Activated CD8-positive, alpha-beta T cell treated with anti-CD3 and anti-CD28 coated beads for 36 hours (primary cell): Measurements from ENCODE around the gene TIMM10B. TPM values are rescaled to one million over a fixed set of nuclear protein-coding genes. Genes with fewer than 3 reads are reported as not detected.

Experiments used
- ATAC-seq: fragments of 200-7000 bp; cut with Tn5 transposase; one replicate; pipeline ENCODE4 v1.10.0; 2021; ENCODE audit warnings: mild to moderate bottlenecking, moderate library complexity
- CTCF ChIA-PET: fragments of 350-600 bp; sonication (Branson Sonifier 250); formaldehyde crosslinking; loops from one replicate; lab custom pipeline; 2021; ENCODE audit warnings: antibody characterized with exemption; lab: Charles Lee
- POLR2A ChIA-PET: fragments of 350-600 bp; sonication (Branson Sonifier 250); formaldehyde crosslinking; loops from one replicate; lab custom pipeline; 2021; ENCODE audit warnings: antibody characterized with exemption; lab: Charles Lee
- DNase-seq: peaks from one replicate; pipeline ENCODE4 v3.0.0-alpha.2; 2020
- H3K27ac Mint-ChIP-seq: one replicate; pipeline ENCODE4 v1.8.0; 2021; ENCODE audit warnings: mild to moderate bottlenecking, mixed read lengths
- H3K27me3 Mint-ChIP-seq: one replicate; pipeline ENCODE4 v1.8.0; 2021; ENCODE audit warnings: mixed read lengths
- H3K36me3 Mint-ChIP-seq: one replicate; pipeline ENCODE4 v1.8.0; 2021; ENCODE audit warnings: low read depth, mixed read lengths
- H3K4me1 Mint-ChIP-seq: one replicate; pipeline ENCODE4 v1.8.0; 2021; ENCODE audit warnings: low read depth, mixed read lengths
- H3K4me3 Mint-ChIP-seq: one replicate; pipeline ENCODE4 v1.8.0; 2021; ENCODE audit warnings: mild to moderate bottlenecking, moderate library complexity, mixed read lengths
- H3K9me3 Mint-ChIP-seq: one replicate; pipeline ENCODE4 v1.8.0; 2021; ENCODE audit warnings: mixed read lengths
- CTCF ChIP-seq: fragments of 200-600 bp; IDR thresholded peaks from one replicate; pipeline ENCODE4 v1.8.0; 2022; ENCODE audit warnings: antibody characterized with exemption, mild to moderate bottlenecking
- intact Hi-C: fragments of 100-400 bp; cut with micrococcal nuclease; formaldehyde crosslinking; loops from one replicate; pipeline ENCODE4 v1.10.0; 2022
- total RNA-seq, 2 experiments: library from RNA; stranded (reverse); gene quantifications; one replicate each; pipeline ENCODE4 v1.2.3, GENCODE V29; 2021

The TIMM10B gene
- total RNA-seq, 2 experiments from 2014 or later = 40.6 to 43.0 TPM

GRCh38 chr11:6497069-6497839 lies 16.0 kb downstream of the TIMM10B start, which contains the start of gene DNHD1:
Gene DNHD1, plus strand, starts transcription at chr11:6497280. Its CDS starts 936 bp downstream, at chr11:6498216.
- H3K4me1 Mint-ChIP-seq = peaks cover 4% of the 10 kb centered on the region
- CTCF ChIA-PET = interaction anchor here (1.4 to 3.5 kb wide), 2 partner anchors 8 to 118 kb away, joined by 7 to 24 read pairs; no protein-coding TSS in a partner anchor
- no peaks in the 10 kb centered on the region for H3K27me3 Mint-ChIP-seq
- intact Hi-C loops = no loop called here
- DNase-seq (no peak), ATAC-seq (no peak)
- POLR2A ChIA-PET = interaction anchor here (4.5 kb wide), 1 partner anchor 14 kb away, joined by 25 read pairs; the partner anchor contains the start of genes ARFIP2 and TIMM10B
- no peak within 1 kb of the TSS for H3K4me3 Mint-ChIP-seq
- H3K36me3 Mint-ChIP-seq = peaks cover 29% of the 10 kb centered on the region
- H3K27ac Mint-ChIP-seq = no peak within 1 kb of the TSS
- no peaks in the 10 kb centered on the region for H3K9me3 Mint-ChIP-seq
- TF ChIP-seq CTCF = no peak

- peaks cover 30% of the 10 kb centered on the region for H3K36me3 Mint-ChIP-seq
Measured at GRCh38 chr11:6498121-6498520, 16.8 kb downstream of the TIMM10B start.

GRCh38 chr11:6498544-6498943 lies 17.2 kb downstream of the TIMM10B start:
- no peak overlapping the region for H3K27ac Mint-ChIP-seq
- no peak for ATAC-seq
- POLR2A ChIA-PET = interaction anchor here (4.5 kb wide), 1 partner anchor 16 kb away, joined by 25 read pairs; the partner anchor contains the start of genes ARFIP2 and TIMM10B
- CTCF ChIA-PET = interaction anchor here (1.3 to 2.3 kb wide), 3 partner anchors 11 to 135 kb away, joined by 4 to 10 read pairs (median 5); no protein-coding TSS in a partner anchor
- DNase-seq = no peak
- H3K27me3 Mint-ChIP-seq = no peaks in the 10 kb centered on the region
- H3K4me1 Mint-ChIP-seq = peaks cover 2% of the 10 kb centered on the region
- no peak for TF ChIP-seq CTCF
- H3K9me3 Mint-ChIP-seq = no peaks in the 10 kb centered on the region
- peaks cover 34% of the 10 kb centered on the region for H3K36me3 Mint-ChIP-seq
- intact Hi-C loops = no loop called here
- H3K4me3 Mint-ChIP-seq = no peak overlapping the region

More at GRCh38 chr11:6498121-6498520, 16.8 kb downstream of the TIMM10B start:
- POLR2A ChIA-PET = interaction anchor here (4.5 kb wide), 1 partner anchor 15 kb away, joined by 25 read pairs; the partner anchor contains the start of genes ARFIP2 and TIMM10B
- Mint-ChIP-seq H3K4me1 (peaks cover 2% of the 10 kb centered on the region), H3K4me3 (no peak overlapping the region), H3K27me3 (no peaks in the 10 kb centered on the region), H3K9me3 (no peaks in the 10 kb centered on the region), H3K27ac (no peak overlapping the region)
- DNase-seq (no peak), ATAC-seq (no peak)
- intact Hi-C loops = no loop called here
- CTCF ChIA-PET = interaction anchor here (1.4 to 2.3 kb wide), 3 partner anchors 11 to 119 kb away, joined by 4 to 10 read pairs (median 7); no protein-coding TSS in a partner anchor
- TF ChIP-seq CTCF = no peak

- Mint-ChIP-seq H3K9me3 (no peaks in the 10 kb centered on the region), H3K4me1 (peaks cover 4% of the 10 kb centered on the region), H3K4me3 (no peak overlapping the region), H3K36me3 (peaks cover 19% of the 10 kb centered on the region), H3K27me3 (no peaks in the 10 kb centered on the region), H3K27ac (no peak overlapping the region)
- ChIA-PET CTCF (interaction anchor here (1.8 to 1.9 kb wide), 2 partner anchors 11 to 123 kb away, joined by 5 to 14 read pairs; no protein-coding TSS in a partner anchor), POLR2A (interaction anchor here (1.1 kb wide), 1 partner anchor 128 kb away, joined by 4 read pairs; no protein-coding TSS in a partner anchor)
- ATAC-seq (no peak), DNase-seq (no peak)
- intact Hi-C loops = no loop called here
- TF ChIP-seq CTCF = no peak
Measured at GRCh38 chr11:6502382-6502781, 21.1 kb downstream of the TIMM10B start.
